ENCODE data around the gene CYP19A1. TPM values are rescaled to one million over a fixed set of nuclear protein-coding genes. Genes with fewer than 3 reads are reported as not detected.
"Not testable (repeated sequence)": the region's sequence is repeated elsewhere in the genome, so short reads cannot be mapped to it uniquely, and the experiment has no call there.

The CYP19A1 gene
- total RNA-seq, 1 donor from 2014 or later: not detected

DNA sequence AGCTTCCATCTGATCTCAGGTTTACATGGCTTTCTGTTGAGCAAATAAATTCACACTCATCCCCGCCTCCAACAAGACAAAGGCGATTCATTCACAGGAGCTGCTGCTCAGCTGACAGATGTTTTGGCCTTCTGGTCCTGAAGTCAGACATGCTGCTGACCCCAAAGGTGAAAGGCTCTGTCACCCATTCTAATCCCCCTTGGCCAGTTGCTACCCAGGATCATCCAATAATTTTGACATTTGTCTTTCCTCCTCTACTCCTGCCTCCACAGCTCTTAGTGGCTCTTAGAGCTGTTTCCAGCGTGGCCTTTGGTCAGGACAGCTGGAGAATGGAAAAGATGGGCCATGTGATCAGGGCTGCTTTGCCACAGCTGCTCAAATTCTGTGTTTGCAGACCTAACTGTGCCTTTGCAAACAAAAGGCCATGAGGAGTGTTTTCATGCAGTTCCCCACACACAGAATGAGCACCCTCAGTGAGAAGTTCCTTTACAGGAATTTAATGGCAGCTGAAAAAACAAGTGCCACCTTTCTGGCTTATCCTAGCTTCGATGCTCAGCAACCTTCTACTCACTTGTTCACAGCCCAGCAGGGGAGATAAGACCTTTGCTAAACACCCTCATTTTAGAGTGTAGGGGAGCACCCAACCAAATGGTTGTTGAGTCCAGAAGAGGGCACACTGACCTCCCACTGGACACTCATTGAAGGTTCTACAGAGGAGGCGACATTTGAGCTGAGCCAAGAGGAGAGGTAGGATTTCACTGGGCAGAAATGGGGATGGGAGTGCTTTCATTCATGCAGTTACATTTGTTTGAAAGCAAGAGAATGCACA, 39.0 kb downstream of the CYP19A1 start:
- DNase-seq (ENCODE audit: low read depth in 2 of 2): no peak

- no peak for DNase-seq (ENCODE audit: low read depth in 2 of 2)
These were observed 39.8 kb downstream of the CYP19A1 start for GRCh38 chr15:51298620-51299019.

DNA sequence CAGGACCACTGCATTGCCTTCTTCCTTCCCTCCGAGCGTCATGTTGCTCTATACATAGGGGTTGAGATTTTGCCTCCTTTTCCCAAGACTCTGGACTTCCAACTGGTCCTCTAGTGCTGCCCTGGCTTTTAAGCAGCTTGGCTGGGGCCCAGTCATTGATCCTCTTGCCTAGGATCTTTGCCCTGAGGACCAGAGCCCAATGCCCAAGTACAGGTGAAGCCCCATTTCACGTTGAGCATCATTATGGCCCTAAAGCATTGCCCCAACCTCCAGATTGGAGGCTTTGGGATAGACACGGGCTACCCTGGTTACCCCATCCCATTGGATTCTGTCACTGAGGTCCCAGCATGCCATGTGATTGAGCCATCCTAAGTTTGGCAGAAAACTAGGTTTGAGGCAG, 47.7 kb downstream of the CYP19A1 start:
- no peak for DNase-seq (ENCODE audit: low read depth in 2 of 2)

DNA sequence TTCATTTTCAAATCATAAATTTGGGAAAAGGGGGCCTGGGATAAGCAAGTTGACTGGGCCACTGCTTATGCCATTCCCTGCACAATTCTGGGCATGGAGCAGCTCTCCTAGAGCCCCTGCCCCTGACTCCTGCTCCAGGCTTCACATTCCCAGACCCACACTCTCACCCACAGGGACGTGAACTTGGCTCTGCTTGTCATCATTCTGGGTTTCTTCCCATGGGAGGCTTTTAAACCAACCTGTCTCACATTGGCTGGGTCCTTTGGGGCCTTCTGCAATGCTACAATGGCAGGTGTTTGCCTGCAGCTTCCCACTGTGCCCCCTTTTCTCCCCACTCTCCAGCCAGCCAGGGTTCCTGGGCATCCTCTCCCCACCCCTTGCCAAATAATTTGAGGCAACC, 49.1 kb downstream of the CYP19A1 start:
- DNase-seq (ENCODE audit: low read depth in 2 of 2): no peak

GRCh38 chr15:51288143-51289065, 50.0 kb downstream of the CYP19A1 start:
- DNase-seq (ENCODE audit: low read depth in 2 of 2): no peak

- DNase-seq (ENCODE audit: low read depth in 2 of 2): no peak
These were observed 51.6 kb downstream of the CYP19A1 start for GRCh38 chr15:51286816-51287215.

- DNase-seq (ENCODE audit: low read depth in 2 of 2): no peak
These were observed 53.0 kb downstream of the CYP19A1 start for GRCh38 chr15:51285399-51285798.

- DNase-seq (ENCODE audit: low read depth in 2 of 2): no peak
These were observed 53.5 kb downstream of the CYP19A1 start for GRCh38 chr15:51284871-51285270.

DNA sequence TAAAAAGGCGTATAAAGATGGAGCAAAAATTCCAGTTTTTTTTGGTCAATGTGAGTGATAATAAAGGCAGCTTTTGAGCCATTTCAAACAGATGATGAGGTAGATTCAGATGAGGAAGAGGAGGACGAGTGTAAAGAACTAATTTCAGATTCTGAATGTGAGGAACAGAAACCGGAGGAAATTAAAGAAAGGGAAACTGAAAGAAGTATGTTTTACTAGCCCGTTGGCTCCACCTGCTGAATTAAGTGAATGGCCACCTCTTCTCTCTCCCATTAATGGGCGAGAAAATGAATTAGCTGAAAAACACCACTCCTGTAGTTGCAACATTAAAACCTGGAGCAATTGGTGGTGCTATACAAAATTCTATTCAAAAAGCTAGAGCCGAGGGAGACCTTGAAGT, 55.4 kb downstream of the CYP19A1 start:
- DNase-seq (ENCODE audit: low read depth in 2 of 2): no peak

DNA sequence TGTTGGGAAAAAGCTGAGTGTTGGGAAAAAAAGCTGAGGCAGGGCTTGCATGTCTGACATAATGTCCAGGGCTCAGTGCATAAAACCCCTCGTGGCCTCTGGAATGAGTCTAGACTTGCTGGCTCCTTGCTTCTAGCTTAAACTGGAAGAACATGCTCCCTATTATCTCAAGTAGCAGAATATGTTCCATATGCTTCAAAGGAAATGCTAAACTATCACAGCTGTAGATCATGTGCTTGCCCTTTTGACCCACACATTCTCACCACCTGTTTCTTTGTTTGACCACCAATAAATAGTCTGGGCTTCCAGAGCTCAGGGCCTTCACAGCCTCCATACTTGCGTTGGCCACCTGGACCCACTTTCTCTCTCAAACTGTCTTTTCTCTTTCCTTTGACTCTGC, 56.2 kb downstream of the CYP19A1 start:
- DNase-seq (ENCODE audit: low read depth in 2 of 2): not testable (repeated sequence)

DNA sequence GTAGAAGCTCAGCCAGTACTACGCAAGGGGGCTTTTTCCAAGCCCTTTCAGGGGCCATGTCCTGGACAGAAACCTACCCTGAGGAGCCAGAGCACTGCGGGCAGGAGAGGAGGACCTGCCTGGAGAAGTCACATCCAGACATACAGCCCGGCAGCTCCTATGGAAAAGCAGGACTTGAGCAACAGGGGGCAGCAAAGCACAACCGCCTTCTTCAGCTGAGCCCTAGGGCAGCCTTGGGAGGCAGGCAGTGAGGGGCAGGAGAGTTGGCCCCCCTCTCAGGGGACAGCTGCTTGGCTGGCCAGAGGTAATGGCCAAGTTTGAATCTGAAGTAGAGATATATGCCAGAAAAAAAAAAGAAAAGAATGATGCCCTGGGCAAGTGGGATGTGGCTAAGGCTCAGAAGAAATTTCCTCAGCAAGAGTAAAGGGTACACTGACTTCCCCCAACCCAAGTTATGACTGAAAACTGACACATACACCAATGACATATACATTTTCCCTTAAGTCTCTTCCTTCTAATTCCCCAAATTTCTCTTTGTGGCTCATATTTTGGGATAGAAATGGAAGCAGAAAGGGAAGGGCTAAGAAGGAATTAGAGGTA, 56.9 kb downstream of the CYP19A1 start:
- peak; percentile 30 to 66 for DNase-seq (ENCODE audit: low read depth in 2 of 2)

GRCh38 chr15:51280838-51281237, 57.6 kb downstream of the CYP19A1 start:
- no peak for DNase-seq (ENCODE audit: low read depth in 2 of 2)

- no peak for DNase-seq (ENCODE audit: low read depth in 2 of 2)
These were observed 59.0 kb downstream of the CYP19A1 start for GRCh38 chr15:51279391-51279790.

- no peak for DNase-seq (ENCODE audit: low read depth in 2 of 2)
These were observed 61.3 kb downstream of the CYP19A1 start for GRCh38 chr15:51277101-51277500.

- no peak for DNase-seq (ENCODE audit: low read depth in 2 of 2)
These were observed 63.4 kb downstream of the CYP19A1 start for GRCh38 chr15:51274956-51275355.

GRCh38 chr15:51270706-51271105, 67.7 kb downstream of the CYP19A1 start:
- DNase-seq (ENCODE audit: low read depth in 2 of 2): no peak

DNA sequence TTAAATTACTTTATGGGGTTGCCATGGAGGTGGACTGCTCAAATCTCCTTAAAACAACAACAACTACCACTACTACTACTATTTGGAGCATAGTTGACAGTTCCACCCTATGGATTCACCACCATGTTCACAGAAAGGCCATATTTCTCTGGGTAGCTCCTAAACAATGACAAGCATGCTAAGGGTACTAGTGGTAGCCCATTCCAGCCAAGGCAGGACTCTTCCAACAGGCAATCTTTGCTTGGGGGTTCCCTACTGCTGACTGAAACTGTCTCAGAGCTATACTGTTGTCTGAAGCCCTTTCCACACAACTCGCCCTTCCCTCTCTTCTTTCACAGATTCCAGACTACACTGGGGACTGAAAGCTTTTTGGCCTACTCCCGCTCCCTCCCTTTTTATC, 68.9 kb downstream of the CYP19A1 start:
- DNase-seq (ENCODE audit: low read depth in 2 of 2): no peak

GRCh38 chr15:51267703-51268083, 70.7 kb downstream of the CYP19A1 start:
- DNase-seq (ENCODE audit: low read depth in 2 of 2): no peak

DNA sequence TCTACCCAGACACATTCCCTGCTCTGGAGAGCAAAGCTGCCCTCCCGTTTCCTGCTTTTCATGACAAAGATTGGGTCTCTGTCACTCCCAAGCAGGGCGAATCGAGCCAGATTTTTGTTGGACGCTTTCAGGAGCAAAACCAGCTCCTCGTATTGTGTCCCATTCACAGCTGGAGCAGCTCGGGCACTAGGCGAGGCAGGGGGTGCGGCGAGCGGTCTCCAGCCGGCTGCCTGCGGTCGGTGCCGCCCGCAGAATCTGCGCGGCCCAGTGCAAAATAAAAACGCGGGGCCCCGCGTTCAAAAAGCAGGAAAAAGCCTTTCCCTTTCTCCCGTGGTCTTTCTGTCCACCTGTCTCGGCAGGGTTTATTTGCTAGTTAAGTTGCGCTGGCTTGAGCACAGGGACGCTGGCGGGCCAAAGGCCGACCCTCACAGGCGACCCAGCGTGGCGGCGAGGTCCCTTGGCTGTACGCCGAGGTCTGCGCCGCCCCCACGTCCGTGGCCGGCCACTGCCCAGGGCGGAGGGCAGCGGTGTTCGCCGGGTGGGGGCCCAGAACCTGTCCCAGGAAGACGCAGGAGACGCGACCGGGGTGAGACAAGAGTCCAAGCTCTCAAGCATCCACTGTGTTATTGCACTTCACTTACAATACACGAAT, 71.2 kb downstream of the CYP19A1 start:
- DNase-seq (ENCODE audit: low read depth in 2 of 2): no peak

GRCh38 chr15:51266656-51267050, 71.7 kb downstream of the CYP19A1 start:
- no peak for DNase-seq (ENCODE audit: low read depth in 2 of 2)

GRCh38 chr15:51265037-51265555, 73.3 kb downstream of the CYP19A1 start:
- DNase-seq (ENCODE audit: low read depth in 2 of 2): no peak
